ENCODE results near the gene MYRIP.
A peak's percentile ranks its signal among the peaks of the same experiment; 100 is the strongest.

Gene MYRIP

GRCh38 chr3:40178012-40178594 is 368.7 kb downstream of the MYRIP start:
- no peak for ATAC-seq
- TF ChIP-seq POU6F1 (CRISPR knock-in tag; IDR thresholded peaks at IDR 0.05; ENCODE audit: borderline replicate concordance, low read depth): no peak
- TF ChIP-seq ZNF8 (CRISPR knock-in tag; IDR thresholded peaks at IDR 0.05): no peak

- ATAC-seq: peak; percentile 94
- no peak for TF ChIP-seq ZNF70 (CRISPR knock-in tag; IDR thresholded peaks at IDR 0.05)
Measured at GRCh38 chr3:40179016-40179415, 369.6 kb downstream of the MYRIP start.

GRCh38 chr3:40181182-40181581 is 371.8 kb downstream of the MYRIP start:
- TF ChIP-seq CREB5 (CRISPR knock-in tag; IDR thresholded peaks at IDR 0.05; ENCODE audit: low read depth) (no peak), ZFP30 (CRISPR knock-in tag; IDR thresholded peaks at IDR 0.05) (no peak), POU6F1 (CRISPR knock-in tag; IDR thresholded peaks at IDR 0.05; ENCODE audit: borderline replicate concordance, low read depth) (no peak)
- no peak for ATAC-seq

- no peak for ATAC-seq
- TF ChIP-seq TOX (CRISPR knock-in tag; IDR thresholded peaks at IDR 0.05; ENCODE audit: borderline replicate concordance) (no peak), TSHZ2 (CRISPR knock-in tag; IDR thresholded peaks at IDR 0.05) (no peak), CSDC2 (CRISPR knock-in tag; IDR thresholded peaks at IDR 0.05) (no peak), POU6F1 (CRISPR knock-in tag; IDR thresholded peaks at IDR 0.05; ENCODE audit: borderline replicate concordance, low read depth) (no peak), ZNF70 (CRISPR knock-in tag; IDR thresholded peaks at IDR 0.05) (no peak), TCF4 (CRISPR knock-in tag; IDR thresholded peaks at IDR 0.05; ENCODE audit: borderline replicate concordance) (no peak), RARB (CRISPR knock-in tag; IDR thresholded peaks at IDR 0.05) (no peak), ZC3H10 (CRISPR knock-in tag; IDR thresholded peaks at IDR 0.05) (no peak), GLIS3 (CRISPR knock-in tag; IDR thresholded peaks at IDR 0.05) (no peak), ISL1 (CRISPR knock-in tag; IDR thresholded peaks at IDR 0.05) (no peak)
Measured at GRCh38 chr3:40185029-40185695, 375.8 kb downstream of the MYRIP start.

GRCh38 chr3:40186508-40186907 is 377.1 kb downstream of the MYRIP start:
- no peak for ATAC-seq
- TF ChIP-seq ZC3H10 (CRISPR knock-in tag; IDR thresholded peaks at IDR 0.05) (no peak), ZNF565 (CRISPR knock-in tag; conservative IDR thresholded peaks at IDR 0.05; ENCODE audit: low read depth) (no peak), GLIS3 (CRISPR knock-in tag; IDR thresholded peaks at IDR 0.05) (no peak)
